HepG2 (cell line): ENCODE measurements around the gene SH2D2A. TPM values are rescaled to one million over a fixed set of nuclear protein-coding genes. Genes with fewer than 3 reads are reported as not detected.
"Not testable (repeated sequence)": the region's sequence is repeated elsewhere in the genome, so short reads cannot be mapped to it uniquely, and the experiment has no call there.

Experiments
- ATAC-seq: fragments of 200-7000 bp; cut with Tn5 transposase; 3 replicates; pipeline ENCODE4 v1.9.1; 2020; ENCODE audit warnings: mild to moderate bottlenecking, moderate library complexity
- BruUV-seq: library from RNA; stranded (reverse); fragments of 400-500 nt; replicated peaks from 2 replicates; lab custom pipeline; 2021; lab: Mats Ljungman, UMichigan
- CTCF ChIA-PET: fragments of 300-600 bp; formaldehyde crosslinking; extraction: SDS; loops from one replicate; lab custom pipeline; 2021; ENCODE audit warnings: low total read pairs, inconsistent platforms, low intra/inter-chr PET ratio; lab: Yijun Ruan, JAX
- POLR2A ChIA-PET: fragments of 350-600 bp; sonication (Branson Sonifier 250); formaldehyde crosslinking; loops from one replicate; lab custom pipeline; 2020; ENCODE audit warnings: antibody characterized with exemption, inconsistent platforms; lab: Yijun Ruan, JAX
- DNase-seq: peaks from one replicate; pipeline ENCODE4 v3.0.0-alpha.2; 2015; ENCODE audit warnings: low spot score
- FAIRE-seq: peaks from 3 replicates; lab custom pipeline; 2011; peaks lifted over from hg19 to GRCh38; lab: Jason Lieb, UNC
- H2AFZ ChIP-seq: one replicate; pipeline ENCODE4 v1.6.1; 2011; ENCODE audit warnings: low read length, inconsistent platforms
- H3K27ac ChIP-seq: fragments of 300-600 bp; 3 replicates; pipeline ENCODE4 v1.8.0; 2011; ENCODE audit warnings: mixed run types, mild to moderate bottlenecking, mixed read lengths, low read length, inconsistent platforms; ENCODE audit not compliant: insufficient read depth; ENCODE audit errors: extremely low read length
- H3K27me3 ChIP-seq, 2 experiments: fragments of 200-600 bp in 1 of 2; 2 replicates in 1 of 2; 3 replicates in 1 of 2; pipeline versions ENCODE4 v1.6.0 to v1.8.0; 2011; ENCODE audit warnings: low read length in 2 of 2, mild to moderate bottlenecking in 2 of 2, moderate library complexity in 2 of 2, inconsistent platforms in 1 of 2; ENCODE audit not compliant: insufficient read depth in 2 of 2, control insufficient read depth in 1 of 2
- H3K36me3 ChIP-seq, 2 experiments: fragments of 200-600 bp in 1 of 2; replicated peaks in 1 of 2; 2 replicates in 1 of 2; 3 replicates in 1 of 2; pipeline versions ENCODE4 v1.5.1 to v1.8.0; 2011; ENCODE audit warnings: low read length in 2 of 2, inconsistent platforms in 1 of 2; ENCODE audit not compliant: insufficient read depth in 2 of 2, control insufficient read depth in 1 of 2
- H3K4me1 ChIP-seq: 2 replicates; pipeline ENCODE4 v1.5.1; 2012; ENCODE audit warnings: low read length, inconsistent platforms; ENCODE audit not compliant: insufficient read depth
- H3K4me2 ChIP-seq: 2 replicates; pipeline ENCODE4 v1.6.0; 2011; ENCODE audit warnings: low read depth, low read length, inconsistent platforms
- H3K4me3 ChIP-seq, 3 experiments: fragments of 200-600 bp in 1 of 3; sonication (generic), shearing (Covaris generic) in 1 of 3; replicated peaks in 1 of 3; 2 replicates each; pipeline ENCODE4 v1.5.1; 2011 to 2016; ENCODE audit warnings: low read length in 3 of 3, inconsistent platforms in 2 of 3, low read depth in 2 of 3, mild to moderate bottlenecking in 2 of 3, control low read depth in 1 of 3, mixed read lengths in 1 of 3; ENCODE audit not compliant: insufficient read depth in 1 of 3
- H3K79me2 ChIP-seq: one replicate; pipeline ENCODE4 v1.6.1; 2011; ENCODE audit warnings: low read length, inconsistent platforms; ENCODE audit not compliant: insufficient read depth
- H3K9ac ChIP-seq: 2 replicates; pipeline ENCODE4 v1.6.0; 2011; ENCODE audit warnings: mild to moderate bottlenecking, low read depth, low read length, inconsistent platforms; ENCODE audit not compliant: insufficient read depth
- H3K9me3 ChIP-seq: 2 replicates; pipeline ENCODE4 v1.5.1; 2012; ENCODE audit warnings: mild to moderate bottlenecking, low read length
- H4K20me1 ChIP-seq: 2 replicates; pipeline ENCODE4 v1.6.0; 2011; ENCODE audit warnings: inconsistent platforms, mild to moderate bottlenecking, low read length, moderate library complexity; ENCODE audit not compliant: insufficient read depth
- GABPB1 ChIP-seq: IDR thresholded peaks from 2 replicates; pipeline ENCODE4 v1.6.1; 2016; ENCODE audit warnings: mild to moderate bottlenecking, missing genetic modification reagents, moderate library complexity, missing compliant biosample characterization
- ZNF274 ChIP-seq: sonication (generic); formaldehyde crosslinking; IDR thresholded peaks from 2 replicates; pipeline ENCODE4 v1.5.1; 2020; ENCODE audit warnings: mild to moderate bottlenecking, missing genetic modification reagents
- WGBS: methylation state at CpG from one replicate; pipeline ENCODE4 v1.1.6; 2017; ENCODE audit warnings: low lambda C conversion rate; 5-methylcytosine and 5-hydroxymethylcytosine counted together
- in situ Hi-C: cut with HindIII; loops from 2 replicates; pipeline ENCODE4 v1.10.0; 2017; ENCODE audit warnings: low pct_unique_long_range_greater_than_20kb; ENCODE audit not compliant: extremely low pct_ligation_motif_present
- intact Hi-C: fragments of 100-400 bp; cut with micrococcal nuclease; formaldehyde crosslinking; loops from one replicate; pipeline ENCODE4 v1.10.0; 2022; ENCODE audit not compliant: unreplicated experiment
- polyA plus RNA-seq, 8 experiments: library from polyadenylated mRNA; depleted of rRNA in 3 of 8; stranded (reverse) in 7 of 8; unstranded in 1 of 8; fragments of >200 nt; fragmentation: Illumina TruSeq in 4 of 8; extraction: Trizol in 4 of 8; gene quantifications; 2 replicates each; pipeline versions ENCODE4 v1.2.1 to v1.2.3, GENCODE V29; 2011 to 2016; ENCODE audit warnings: low read depth in 4 of 8, missing spikeins in 1 of 8, mixed read lengths in 1 of 8; ENCODE audit not compliant: insufficient read depth in 1 of 8
- total RNA-seq, 5 experiments: library from RNA; depleted of rRNA; stranded (reverse); fragments of >200 nt; fragmentation: Illumina TruSeq; extraction: Trizol; gene quantifications; 2 replicates each; pipeline ENCODE4 v1.2.3, GENCODE V29; 2016; ENCODE audit warnings: low read depth in 1 of 5

Gene SH2D2A
- total and polyA plus RNA-seq, 2 of the 13 experiments (the other 11 are each of a cell fraction or from before 2014, with no cell fraction given), result 0.57 to 0.73 TPM

- WGBS, result 71% methylated on average over 6 of the region's 6 CpGs
- no peaks in the 10 kb centered on the region for H3K4me1 ChIP-seq
- FAIRE-seq (no peak), DNase-seq (no peak), ATAC-seq (no peak)
- no peak overlapping the region for H3K27ac ChIP-seq
- no peak overlapping the region for H3K4me3 ChIP-seq
- ChIA-PET CTCF (no interaction called here), POLR2A (interaction anchor here (1.1 kb wide), 1 partner anchor 9 kb away, joined by 5 read pairs; the partner anchor contains the start of gene HDGF)
- H2AFZ ChIP-seq, result no peak overlapping the region
- H3K4me2 ChIP-seq, result no peak overlapping the region
- intact Hi-C loops, result no loop called here
- H3K79me2 ChIP-seq, result no peaks in the 10 kb centered on the region
- BruUV-seq, result no TSS peak
- no peaks in the 10 kb centered on the region for H3K27me3 ChIP-seq
- no peaks in the 10 kb centered on the region for H3K36me3 ChIP-seq
- in situ Hi-C loops, result no loop called here
- no peaks in the 10 kb centered on the region for H3K9me3 ChIP-seq
- no peak overlapping the region for H3K9ac ChIP-seq
- no peak for TF ChIP-seq ZNF274 (CRISPR knock-in tag)
- TF ChIP-seq GABPB1 (CRISPR knock-in tag), result no peak
- H4K20me1 ChIP-seq, result no peaks in the 10 kb centered on the region
Observed at GRCh38 chr1:156760092-156760795, 56.4 kb downstream of the SH2D2A start.

- H3K27me3 ChIP-seq, H3K4me1 ChIP-seq, H3K4me2 ChIP-seq, intact Hi-C loops, DNase-seq, H3K79me2 ChIP-seq, in situ Hi-C loops, H2AFZ ChIP-seq, H3K36me3 ChIP-seq, H3K4me3 ChIP-seq, CTCF ChIA-PET, BruUV-seq, H3K9me3 ChIP-seq, H3K9ac ChIP-seq, ATAC-seq, FAIRE-seq, H4K20me1 ChIP-seq, H3K27ac ChIP-seq: not testable (repeated sequence)
- POLR2A ChIA-PET, result interaction anchor here (2.6 kb wide), 1 partner anchor 9 kb away, joined by 12 read pairs; the partner anchor contains the start of gene PRCC
- WGBS, result 98% methylated on average over 10 of the region's 10 CpGs
Observed at GRCh38 chr1:156757572-156758253, 58.9 kb downstream of the SH2D2A start.
